Measurements from ENCODE around the gene DLGAP1. TPM values are rescaled to one million over a fixed set of nuclear protein-coding genes. Genes with fewer than 3 reads are reported as not detected.

DLGAP1 gene
- total and polyA plus RNA-seq, 2 experiments from 2014 or later = 17.0 to 48.5 TPM

DNA sequence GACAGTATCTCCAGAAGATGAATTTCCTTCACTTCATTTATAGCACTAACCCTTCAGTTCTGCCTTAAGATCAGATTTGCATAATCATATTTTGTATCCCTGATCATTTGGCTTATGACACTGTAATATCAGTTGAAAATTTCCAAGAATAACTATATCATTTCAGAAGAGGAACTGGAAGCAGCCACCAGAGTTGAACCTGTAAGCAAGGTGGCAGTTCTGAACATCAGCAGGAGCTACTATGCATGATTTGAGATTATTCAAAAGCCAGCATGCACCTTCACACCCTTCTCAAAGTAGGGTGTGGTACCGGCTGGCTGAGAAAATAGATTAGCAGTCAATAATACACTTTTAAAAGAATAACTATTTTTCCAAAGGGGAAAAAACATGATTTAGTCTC lies 328.2 kb downstream of the DLGAP1 start (continued):
- TF ChIP-seq, protein P1, sequence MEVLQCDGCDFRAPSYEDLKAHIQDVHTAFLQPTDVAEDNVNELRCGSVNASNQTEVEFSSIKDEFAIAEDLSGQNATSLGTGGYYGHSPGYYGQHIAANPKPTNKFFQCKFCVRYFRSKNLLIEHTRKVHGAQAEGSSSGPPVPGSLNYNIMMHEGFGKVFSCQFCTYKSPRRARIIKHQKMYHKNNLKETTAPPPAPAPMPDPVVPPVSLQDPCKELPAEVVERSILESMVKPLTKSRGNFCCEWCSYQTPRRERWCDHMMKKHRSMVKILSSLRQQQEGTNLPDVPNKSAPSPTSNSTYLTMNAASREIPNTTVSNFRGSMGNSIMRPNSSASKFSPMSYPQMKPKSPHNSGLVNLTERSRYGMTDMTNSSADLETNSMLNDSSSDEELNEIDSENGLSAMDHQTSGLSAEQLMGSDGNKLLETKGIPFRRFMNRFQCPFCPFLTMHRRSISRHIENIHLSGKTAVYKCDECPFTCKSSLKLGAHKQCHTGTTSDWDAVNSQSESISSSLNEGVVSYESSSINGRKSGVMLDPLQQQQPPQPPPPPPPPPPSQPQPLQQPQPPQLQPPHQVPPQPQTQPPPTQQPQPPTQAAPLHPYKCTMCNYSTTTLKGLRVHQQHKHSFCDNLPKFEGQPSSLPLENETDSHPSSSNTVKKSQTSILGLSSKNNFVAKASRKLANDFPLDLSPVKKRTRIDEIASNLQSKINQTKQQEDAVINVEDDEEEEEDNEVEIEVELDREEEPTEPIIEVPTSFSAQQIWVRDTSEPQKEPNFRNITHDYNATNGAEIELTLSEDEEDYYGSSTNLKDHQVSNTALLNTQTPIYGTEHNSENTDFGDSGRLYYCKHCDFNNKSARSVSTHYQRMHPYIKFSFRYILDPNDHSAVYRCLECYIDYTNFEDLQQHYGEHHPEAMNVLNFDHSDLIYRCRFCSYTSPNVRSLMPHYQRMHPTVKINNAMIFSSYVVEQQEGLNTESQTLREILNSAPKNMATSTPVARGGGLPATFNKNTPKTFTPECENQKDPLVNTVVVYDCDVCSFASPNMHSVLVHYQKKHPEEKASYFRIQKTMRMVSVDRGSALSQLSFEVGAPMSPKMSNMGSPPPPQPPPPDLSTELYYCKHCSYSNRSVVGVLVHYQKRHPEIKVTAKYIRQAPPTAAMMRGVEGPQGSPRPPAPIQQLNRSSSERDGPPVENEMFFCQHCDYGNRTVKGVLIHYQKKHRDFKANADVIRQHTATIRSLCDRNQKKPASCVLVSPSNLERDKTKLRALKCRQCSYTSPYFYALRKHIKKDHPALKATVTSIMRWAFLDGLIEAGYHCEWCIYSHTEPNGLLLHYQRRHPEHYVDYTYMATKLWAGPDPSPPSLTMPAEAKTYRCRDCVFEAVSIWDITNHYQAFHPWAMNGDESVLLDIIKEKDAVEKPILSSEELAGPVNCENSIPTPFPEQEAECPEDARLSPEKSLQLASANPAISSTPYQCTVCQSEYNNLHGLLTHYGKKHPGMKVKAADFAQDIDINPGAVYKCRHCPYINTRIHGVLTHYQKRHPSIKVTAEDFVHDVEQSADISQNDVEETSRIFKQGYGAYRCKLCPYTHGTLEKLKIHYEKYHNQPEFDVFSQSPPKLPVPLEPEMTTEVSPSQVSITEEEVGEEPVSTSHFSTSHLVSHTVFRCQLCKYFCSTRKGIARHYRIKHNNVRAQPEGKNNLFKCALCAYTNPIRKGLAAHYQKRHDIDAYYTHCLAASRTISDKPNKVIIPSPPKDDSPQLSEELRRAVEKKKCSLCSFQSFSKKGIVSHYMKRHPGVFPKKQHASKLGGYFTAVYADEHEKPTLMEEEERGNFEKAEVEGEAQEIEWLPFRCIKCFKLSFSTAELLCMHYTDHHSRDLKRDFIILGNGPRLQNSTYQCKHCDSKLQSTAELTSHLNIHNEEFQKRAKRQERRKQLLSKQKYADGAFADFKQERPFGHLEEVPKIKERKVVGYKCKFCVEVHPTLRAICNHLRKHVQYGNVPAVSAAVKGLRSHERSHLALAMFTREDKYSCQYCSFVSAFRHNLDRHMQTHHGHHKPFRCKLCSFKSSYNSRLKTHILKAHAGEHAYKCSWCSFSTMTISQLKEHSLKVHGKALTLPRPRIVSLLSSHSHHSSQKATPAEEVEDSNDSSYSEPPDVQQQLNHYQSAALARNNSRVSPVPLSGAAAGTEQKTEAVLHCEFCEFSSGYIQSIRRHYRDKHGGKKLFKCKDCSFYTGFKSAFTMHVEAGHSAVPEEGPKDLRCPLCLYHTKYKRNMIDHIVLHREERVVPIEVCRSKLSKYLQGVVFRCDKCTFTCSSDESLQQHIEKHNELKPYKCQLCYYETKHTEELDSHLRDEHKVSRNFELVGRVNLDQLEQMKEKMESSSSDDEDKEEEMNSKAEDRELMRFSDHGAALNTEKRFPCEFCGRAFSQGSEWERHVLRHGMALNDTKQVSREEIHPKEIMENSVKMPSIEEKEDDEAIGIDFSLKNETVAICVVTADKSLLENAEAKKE (CRISPR knock-in tag; IDR thresholded peaks at IDR 0.05) = no peak
- TF ChIP-seq NANOG (IDR thresholded peaks at IDR 0.05; ENCODE audit: borderline replicate concordance) = no peak
- no peak for TF ChIP-seq STAT1 (IDR thresholded peaks at IDR 0.05; ENCODE audit: unreplicated experiment)
- TF ChIP-seq ZNF331 (CRISPR knock-in tag; IDR thresholded peaks at IDR 0.05; ENCODE audit: low read depth) = no peak
- TF ChIP-seq, protein P2, sequence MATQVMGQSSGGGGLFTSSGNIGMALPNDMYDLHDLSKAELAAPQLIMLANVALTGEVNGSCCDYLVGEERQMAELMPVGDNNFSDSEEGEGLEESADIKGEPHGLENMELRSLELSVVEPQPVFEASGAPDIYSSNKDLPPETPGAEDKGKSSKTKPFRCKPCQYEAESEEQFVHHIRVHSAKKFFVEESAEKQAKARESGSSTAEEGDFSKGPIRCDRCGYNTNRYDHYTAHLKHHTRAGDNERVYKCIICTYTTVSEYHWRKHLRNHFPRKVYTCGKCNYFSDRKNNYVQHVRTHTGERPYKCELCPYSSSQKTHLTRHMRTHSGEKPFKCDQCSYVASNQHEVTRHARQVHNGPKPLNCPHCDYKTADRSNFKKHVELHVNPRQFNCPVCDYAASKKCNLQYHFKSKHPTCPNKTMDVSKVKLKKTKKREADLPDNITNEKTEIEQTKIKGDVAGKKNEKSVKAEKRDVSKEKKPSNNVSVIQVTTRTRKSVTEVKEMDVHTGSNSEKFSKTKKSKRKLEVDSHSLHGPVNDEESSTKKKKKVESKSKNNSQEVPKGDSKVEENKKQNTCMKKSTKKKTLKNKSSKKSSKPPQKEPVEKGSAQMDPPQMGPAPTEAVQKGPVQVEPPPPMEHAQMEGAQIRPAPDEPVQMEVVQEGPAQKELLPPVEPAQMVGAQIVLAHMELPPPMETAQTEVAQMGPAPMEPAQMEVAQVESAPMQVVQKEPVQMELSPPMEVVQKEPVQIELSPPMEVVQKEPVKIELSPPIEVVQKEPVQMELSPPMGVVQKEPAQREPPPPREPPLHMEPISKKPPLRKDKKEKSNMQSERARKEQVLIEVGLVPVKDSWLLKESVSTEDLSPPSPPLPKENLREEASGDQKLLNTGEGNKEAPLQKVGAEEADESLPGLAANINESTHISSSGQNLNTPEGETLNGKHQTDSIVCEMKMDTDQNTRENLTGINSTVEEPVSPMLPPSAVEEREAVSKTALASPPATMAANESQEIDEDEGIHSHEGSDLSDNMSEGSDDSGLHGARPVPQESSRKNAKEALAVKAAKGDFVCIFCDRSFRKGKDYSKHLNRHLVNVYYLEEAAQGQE (IDR thresholded peaks at IDR 0.05; ENCODE audit: unreplicated experiment) = no peak
- TF ChIP-seq, protein P3, sequence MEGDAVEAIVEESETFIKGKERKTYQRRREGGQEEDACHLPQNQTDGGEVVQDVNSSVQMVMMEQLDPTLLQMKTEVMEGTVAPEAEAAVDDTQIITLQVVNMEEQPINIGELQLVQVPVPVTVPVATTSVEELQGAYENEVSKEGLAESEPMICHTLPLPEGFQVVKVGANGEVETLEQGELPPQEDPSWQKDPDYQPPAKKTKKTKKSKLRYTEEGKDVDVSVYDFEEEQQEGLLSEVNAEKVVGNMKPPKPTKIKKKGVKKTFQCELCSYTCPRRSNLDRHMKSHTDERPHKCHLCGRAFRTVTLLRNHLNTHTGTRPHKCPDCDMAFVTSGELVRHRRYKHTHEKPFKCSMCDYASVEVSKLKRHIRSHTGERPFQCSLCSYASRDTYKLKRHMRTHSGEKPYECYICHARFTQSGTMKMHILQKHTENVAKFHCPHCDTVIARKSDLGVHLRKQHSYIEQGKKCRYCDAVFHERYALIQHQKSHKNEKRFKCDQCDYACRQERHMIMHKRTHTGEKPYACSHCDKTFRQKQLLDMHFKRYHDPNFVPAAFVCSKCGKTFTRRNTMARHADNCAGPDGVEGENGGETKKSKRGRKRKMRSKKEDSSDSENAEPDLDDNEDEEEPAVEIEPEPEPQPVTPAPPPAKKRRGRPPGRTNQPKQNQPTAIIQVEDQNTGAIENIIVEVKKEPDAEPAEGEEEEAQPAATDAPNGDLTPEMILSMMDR (conservative IDR thresholded peaks at IDR 0.05; ENCODE audit: low read depth in 2 of 2) = no peak

Data from GM23338 (cell line).